ENCODE data around the gene ITGB3BP.
A peak's percentile ranks its signal among the peaks of the same experiment; 100 is the strongest.
"Not testable (repeated sequence)": the region's sequence is repeated elsewhere in the genome, so short reads cannot be mapped to it uniquely, and the experiment has no call there.

Gene ITGB3BP

GRCh38 chr1:63522891-63523728, at the start of gene ITGB3BP, which contains the start of gene EFCAB7:
Gene ITGB3BP (minus strand): TSS chr1:63523225. CDS start chr1:63523133, 92 bp downstream.
Gene EFCAB7 (plus strand): TSS chr1:63523525. CDS start chr1:63525573, 2,048 bp downstream.
- peak; percentile 75 for DNase-seq (ENCODE audit: low read depth)

DNA sequence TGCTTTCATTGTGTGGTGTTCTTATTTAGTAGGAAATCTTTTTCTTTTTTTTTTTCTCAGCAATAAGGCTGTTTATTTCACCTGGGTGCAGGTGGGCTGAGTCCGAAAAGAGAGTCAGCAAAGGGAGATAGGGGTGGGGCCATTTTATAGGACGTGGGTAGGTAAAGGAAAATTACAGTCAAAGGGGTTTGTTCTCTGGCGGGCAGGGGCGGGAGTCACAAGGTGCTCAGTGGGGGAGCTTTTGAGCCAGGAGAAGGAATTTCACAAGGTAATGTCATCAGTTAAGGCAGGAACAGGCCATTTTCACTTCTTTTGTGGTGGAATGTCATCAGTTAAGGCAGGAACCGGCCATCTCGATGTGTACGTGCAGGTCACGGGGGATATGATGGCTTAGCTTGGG, 49.7 kb upstream of the ITGB3BP start:
- not testable (repeated sequence) for DNase-seq (ENCODE audit: low read depth)

DNA sequence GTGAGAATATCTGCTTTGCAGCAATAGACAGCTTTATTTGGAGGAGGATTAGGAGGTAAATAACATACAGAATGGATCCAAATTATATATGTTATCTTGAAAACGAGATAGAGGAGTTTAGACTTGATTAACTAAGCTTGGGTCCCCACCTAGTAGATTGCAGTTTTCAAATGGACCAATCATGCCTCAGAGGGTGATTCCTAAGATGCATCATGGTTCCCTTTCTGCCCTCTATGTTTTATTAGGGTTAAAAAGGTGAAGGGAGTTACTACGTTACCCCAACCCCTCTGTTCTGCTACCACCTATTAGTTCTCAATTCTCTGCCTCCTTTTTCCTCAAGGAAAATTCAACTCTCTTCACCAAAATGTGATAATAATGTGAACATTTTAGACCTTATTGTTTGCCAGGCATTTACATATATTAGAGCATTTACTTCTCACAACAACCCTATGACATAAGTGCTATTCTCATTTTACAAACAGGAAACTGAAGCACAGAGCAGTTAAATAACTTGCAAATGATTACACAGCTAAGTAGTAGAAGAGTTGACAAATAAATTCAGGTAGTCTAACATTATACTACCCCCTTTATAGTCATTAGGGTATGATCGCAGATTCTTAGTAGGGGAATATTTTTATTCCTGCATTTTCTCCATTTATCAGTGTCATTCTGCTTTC, 46.8 kb upstream of the ITGB3BP start:
- DNase-seq (ENCODE audit: low read depth) = no peak

- DNase-seq (ENCODE audit: low read depth) = no peak
These were observed 46.0 kb upstream of the ITGB3BP start for GRCh38 chr1:63569068-63569467.

GRCh38 chr1:63563745-63564144, 40.7 kb upstream of the ITGB3BP start:
- no peak for DNase-seq (ENCODE audit: low read depth)

- no peak for DNase-seq (ENCODE audit: low read depth)
These were observed 36.3 kb upstream of the ITGB3BP start for GRCh38 chr1:63559357-63559756.

- no peak for DNase-seq (ENCODE audit: low read depth)
These were observed 34.5 kb upstream of the ITGB3BP start for GRCh38 chr1:63557365-63557987.

GRCh38 chr1:63555480-63555879, 32.5 kb upstream of the ITGB3BP start:
- DNase-seq (ENCODE audit: low read depth) = no peak

- no peak for DNase-seq (ENCODE audit: low read depth)
These were observed 25.9 kb upstream of the ITGB3BP start for GRCh38 chr1:63548877-63549276.

GRCh38 chr1:63548303-63548702, 25.3 kb upstream of the ITGB3BP start:
- DNase-seq (ENCODE audit: low read depth) = no peak

DNA sequence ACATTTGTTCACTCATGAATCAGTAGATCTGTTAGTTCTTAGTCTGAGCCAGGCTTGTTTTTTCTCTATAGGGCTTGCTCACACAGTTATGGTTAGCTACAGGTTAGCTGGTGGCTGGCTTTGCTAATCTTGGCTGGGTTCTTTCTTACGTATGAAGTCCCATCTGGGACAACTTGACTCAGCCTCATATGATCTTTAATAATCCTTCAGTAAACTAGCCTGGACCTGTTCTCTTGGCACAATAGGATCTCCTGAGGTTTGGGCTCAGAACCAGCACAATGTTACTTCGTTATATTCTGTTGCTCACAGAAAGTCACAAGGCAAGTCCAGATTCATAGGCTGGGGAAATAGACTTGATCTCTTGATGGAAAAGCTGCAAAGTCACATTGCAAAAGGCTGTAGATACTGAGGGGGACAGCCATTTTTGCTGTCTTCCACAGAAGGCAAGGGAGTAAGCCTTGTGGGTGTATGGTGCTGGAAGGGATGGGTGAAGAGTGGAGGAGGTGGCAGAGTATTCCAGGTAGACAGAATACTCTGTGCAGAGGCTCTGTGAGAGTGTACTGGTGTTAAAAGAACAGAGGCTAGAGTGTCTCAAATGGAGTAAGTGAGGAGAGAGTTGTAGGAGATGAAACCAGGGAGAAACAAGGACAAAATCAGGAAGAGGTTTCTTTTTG, 24.7 kb upstream of the ITGB3BP start:
- no peak for DNase-seq (ENCODE audit: low read depth)

DNA sequence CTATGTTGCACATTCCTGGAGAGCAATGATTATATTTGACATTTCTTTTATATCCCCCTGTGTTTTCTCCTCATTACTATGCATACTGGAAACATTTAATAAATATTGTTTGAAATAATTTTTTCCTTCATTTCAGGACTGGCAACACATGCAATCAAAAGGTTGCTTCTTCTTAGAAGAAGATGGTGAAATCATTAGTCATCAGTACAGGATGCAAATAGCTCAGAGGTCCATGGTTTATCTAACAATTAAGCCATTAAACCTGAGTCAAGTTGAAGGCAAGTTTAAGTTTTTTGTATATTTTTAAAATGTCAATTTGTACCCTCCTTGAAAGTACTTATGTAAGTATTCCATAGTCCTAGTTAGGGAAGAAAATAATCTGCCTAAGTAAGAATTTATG, 22.8 kb upstream of the ITGB3BP start:
- no peak for DNase-seq (ENCODE audit: low read depth)

GRCh38 chr1:63537940-63538339, 14.9 kb upstream of the ITGB3BP start:
- no peak for DNase-seq (ENCODE audit: low read depth)

- DNase-seq (ENCODE audit: low read depth) = no peak
These were observed 14.0 kb upstream of the ITGB3BP start for GRCh38 chr1:63537006-63537405.

DNA sequence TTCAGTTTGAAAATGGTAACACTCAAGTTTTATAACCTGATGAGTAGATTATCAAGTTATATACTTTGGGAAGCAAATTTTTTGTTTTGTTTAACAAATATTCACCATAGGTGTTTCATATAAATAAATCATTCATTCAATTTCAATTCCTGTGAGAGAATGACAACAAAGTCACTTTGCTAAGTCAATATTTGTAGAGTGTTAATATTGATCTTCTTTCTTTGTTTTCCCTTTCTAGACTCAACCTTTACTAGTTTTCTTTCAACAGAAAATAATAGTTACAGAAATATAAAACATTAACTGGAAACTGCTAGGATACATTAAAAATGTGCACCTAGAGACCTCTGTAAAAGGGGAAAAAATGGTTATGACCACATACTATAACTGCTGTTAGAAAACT, 11.4 kb upstream of the ITGB3BP start:
- DNase-seq (ENCODE audit: low read depth) = no peak

- no peak for DNase-seq (ENCODE audit: low read depth)
These were observed 10.9 kb upstream of the ITGB3BP start for GRCh38 chr1:63533931-63534330.

DNA sequence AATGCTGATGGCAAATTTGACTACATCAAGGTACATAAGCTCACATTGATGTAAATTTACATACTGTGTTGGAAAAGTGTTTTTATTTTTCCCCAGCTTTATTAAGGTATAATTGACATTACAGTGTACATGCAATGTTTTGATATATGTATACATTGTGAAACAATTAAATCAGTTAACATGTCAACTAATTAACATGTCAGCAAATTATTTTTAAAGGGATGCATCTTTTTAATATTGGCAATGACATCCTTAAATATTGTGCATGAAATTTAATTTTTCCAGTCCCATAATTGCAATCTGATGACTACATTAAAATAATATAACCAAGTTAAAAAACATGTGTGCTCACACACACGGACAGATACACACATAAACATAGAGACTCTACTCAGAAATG, 9.7 kb upstream of the ITGB3BP start:
- no peak for DNase-seq (ENCODE audit: low read depth)

- DNase-seq (ENCODE audit: low read depth) = no peak
These were observed 1.2 kb upstream of the ITGB3BP start for GRCh38 chr1:63524201-63524600.

GRCh38 chr1:63523738-63524137, 713 bp upstream of the ITGB3BP start:
- DNase-seq (ENCODE audit: low read depth) = no peak

- DNase-seq (ENCODE audit: low read depth) = no peak
These were observed 6.4 kb downstream of the ITGB3BP start for GRCh38 chr1:63516629-63517028.

DNA sequence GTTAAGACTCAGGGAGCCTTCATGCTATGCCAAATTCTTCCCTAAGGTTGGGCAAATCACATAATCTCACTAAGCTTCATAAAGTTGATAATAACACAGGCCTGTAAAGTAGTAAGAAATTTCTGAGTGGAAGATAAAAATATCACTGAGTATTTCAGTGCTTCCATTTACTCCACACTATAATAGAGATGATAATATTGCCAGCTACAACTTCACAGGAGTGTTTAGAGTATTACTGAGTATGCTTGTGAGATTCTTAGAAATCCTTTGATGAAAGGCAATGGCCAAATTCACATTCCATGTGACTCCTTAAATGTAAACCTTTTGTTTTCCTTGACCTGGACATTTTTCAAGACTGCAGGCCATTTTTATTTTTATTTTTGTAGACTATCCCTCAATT, 10.4 kb downstream of the ITGB3BP start:
- DNase-seq (ENCODE audit: low read depth) = no peak

DNA sequence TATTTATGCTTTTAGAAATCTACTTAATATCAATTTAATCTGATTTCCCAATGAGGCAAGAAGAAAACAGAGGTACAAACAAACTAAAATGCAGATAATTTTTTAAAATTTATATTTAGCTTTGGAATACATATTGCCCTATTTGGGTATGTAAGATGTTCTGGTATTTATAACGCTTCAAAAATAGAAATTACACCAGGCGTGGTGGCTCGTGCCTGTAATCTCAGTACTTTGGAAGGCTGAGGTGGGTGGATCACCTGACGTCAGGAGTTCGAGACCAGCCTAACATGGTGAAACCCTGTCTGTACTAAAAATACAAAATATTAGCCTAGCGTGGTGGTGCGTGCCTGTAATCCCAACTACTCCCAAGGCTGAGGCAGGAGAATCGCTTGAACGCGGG, 13.3 kb downstream of the ITGB3BP start:
- DNase-seq (ENCODE audit: low read depth) = no peak

Data from non-pigmented ciliary epithelial cell (primary cell).